Cardiac muscle cell (in vitro differentiated cells and primary cell): ENCODE results near the gene CERS5. TPM values are rescaled to one million over a fixed set of nuclear protein-coding genes. Genes with fewer than 3 reads are reported as not detected.
A peak's percentile ranks its signal among the peaks of the same experiment; 100 is the strongest.

Source experiments
- DNase-seq, 2 donors: peaks; one replicate each; pipeline versions ENCODE4 v3.0.0 to v3.0.0-alpha.2; 2010 to 2017; ENCODE audit warnings: low read depth in 1 of 2, low spot score in 1 of 2
- H3K27ac ChIP-seq: fragments of 200-600 bp; sonication (generic); 2 replicates; pipeline ENCODE4 v1.5.1; 2016
- H3K27me3 ChIP-seq: fragments of 200-600 bp; sonication (generic); 2 replicates; pipeline ENCODE4 v1.6.0; 2016; ENCODE audit warnings: control low read depth
- H3K36me3 ChIP-seq: fragments of 200-600 bp; sonication (generic); 2 replicates; pipeline ENCODE4 v1.5.1; 2016; ENCODE audit warnings: control low read depth
- H3K4me1 ChIP-seq: fragments of 200-600 bp; sonication (generic); 2 replicates; pipeline ENCODE4 v1.8.1; 2017; ENCODE audit warnings: low read depth, mild to moderate bottlenecking, mixed run types
- H3K4me3 ChIP-seq: fragments of 200-600 bp; sonication (generic); 2 replicates; pipeline ENCODE4 v1.5.1; 2016; ENCODE audit warnings: mild to moderate bottlenecking
- H3K9me3 ChIP-seq: fragments of 200-600 bp; sonication (generic); 2 replicates; pipeline ENCODE4 v1.5.1; 2017; ENCODE audit warnings: low read depth, mild to moderate bottlenecking, control low read depth
- CTCF ChIP-seq: IDR thresholded peaks from 2 replicates; pipeline ENCODE4 v1.5.1; 2012; ENCODE audit warnings: low read depth, mild to moderate bottlenecking, low read length
- polyA plus RNA-seq: library from polyadenylated mRNA; unstranded; fragments of >200 nt; fragmentation: Nextera tagmentation; extraction: Ambion mirVana; gene quantifications from 2 replicates; pipeline ENCODE4 v1.2.1, GENCODE V29; 2016
- total RNA-seq: library from RNA; depleted of rRNA; stranded (reverse); fragments of >200 nt; gene quantifications from 2 replicates; pipeline ENCODE4 v1.2.3, GENCODE V29; 2016

Gene CERS5
- total and polyA plus RNA-seq, 2 experiments from 2014 or later: 78.4 to 107 TPM

DNA sequence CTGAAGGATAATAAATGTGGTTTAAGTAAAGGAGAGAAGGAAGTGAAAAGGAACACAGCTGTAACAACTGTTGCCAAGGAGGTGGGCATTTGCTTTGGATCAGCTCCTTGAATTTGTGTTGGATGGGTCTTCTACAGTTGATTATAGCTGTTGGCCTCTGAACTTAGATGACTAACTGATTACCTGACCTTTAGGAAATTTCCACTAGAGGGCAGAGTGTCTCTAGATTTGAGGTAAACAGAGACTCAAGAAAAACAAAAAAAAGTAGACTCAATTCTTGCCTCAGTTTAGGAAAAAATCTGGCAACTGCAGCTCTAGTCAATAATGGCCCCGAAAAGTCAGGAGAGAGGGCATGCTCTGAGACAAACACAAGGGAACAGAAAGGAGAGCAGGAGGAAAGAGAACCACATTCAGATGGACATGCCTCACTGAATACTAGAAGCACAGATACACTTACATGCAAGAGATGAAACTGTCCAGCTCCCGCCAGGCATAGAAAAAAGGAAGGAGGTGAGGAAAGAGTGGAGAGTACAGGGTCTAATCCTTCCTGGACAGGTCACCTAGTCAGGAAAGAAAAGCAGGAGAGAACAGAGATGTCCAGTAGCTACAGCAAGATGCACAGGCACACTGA, 34.5 kb downstream of the CERS5 start:
- H3K4me3 ChIP-seq: no peak overlapping the region
- H3K27me3 ChIP-seq: no peaks in the 10 kb centered on the region
- TF ChIP-seq CTCF: peak; percentile 61
- peaks cover 2% of the 10 kb centered on the region for H3K4me1 ChIP-seq
- no peaks in the 10 kb centered on the region for H3K9me3 ChIP-seq
- peak; percentile 28 to 71 for DNase-seq
- H3K27ac ChIP-seq: no peak overlapping the region
- peaks cover 47% of the 10 kb centered on the region for H3K36me3 ChIP-seq

DNA sequence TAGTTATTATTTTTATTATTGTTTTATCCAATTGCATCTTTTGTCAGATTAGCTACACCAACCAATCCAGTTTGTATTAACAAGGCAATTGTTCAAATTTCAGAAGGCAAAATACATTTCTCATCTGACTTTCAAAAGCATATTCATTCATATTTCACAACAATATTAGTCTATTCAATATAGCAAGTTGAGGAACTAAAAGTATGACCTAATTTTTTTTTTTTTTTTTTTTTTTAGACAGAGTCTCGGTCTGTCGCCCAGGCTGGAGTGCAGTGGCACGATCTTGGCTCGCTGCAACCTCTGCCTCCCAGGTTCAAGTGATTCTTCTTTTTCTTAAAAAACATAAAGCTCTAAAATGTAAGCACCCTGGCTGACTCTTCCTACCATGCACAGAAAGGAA, 37.9 kb downstream of the CERS5 start:
- H3K4me3 ChIP-seq: no peak overlapping the region
- H3K4me1 ChIP-seq: peaks cover 5% of the 10 kb centered on the region
- no peaks in the 10 kb centered on the region for H3K27me3 ChIP-seq
- no peak for TF ChIP-seq CTCF
- no peaks in the 10 kb centered on the region for H3K9me3 ChIP-seq
- H3K27ac ChIP-seq: no peak overlapping the region
- DNase-seq: no peak
- H3K36me3 ChIP-seq: peaks cover 29% of the 10 kb centered on the region

DNA sequence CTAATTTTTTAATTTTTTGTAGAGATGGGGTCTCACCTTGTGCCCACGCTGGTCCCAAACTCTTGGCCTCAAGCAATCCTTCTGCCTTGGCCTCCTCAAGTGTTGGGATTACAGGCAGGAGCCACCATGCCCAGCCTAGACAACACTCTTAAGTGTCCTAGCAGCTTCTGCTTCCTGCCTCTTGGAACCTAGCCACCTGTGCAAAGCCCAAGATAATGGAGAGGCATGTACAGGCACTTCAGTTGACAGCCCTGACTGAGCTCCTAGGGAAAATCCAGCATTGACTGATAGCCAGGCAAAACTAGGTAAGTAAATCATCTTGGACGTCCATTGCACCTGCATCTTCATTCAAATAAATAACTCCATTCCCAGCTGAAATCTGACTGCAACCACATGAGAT, 39.6 kb downstream of the CERS5 start:
- no peaks in the 10 kb centered on the region for H3K9me3 ChIP-seq
- no peak overlapping the region for H3K4me3 ChIP-seq
- H3K4me1 ChIP-seq: peaks cover 5% of the 10 kb centered on the region
- H3K27me3 ChIP-seq: no peaks in the 10 kb centered on the region
- peak overlapping the region; percentile 34 for H3K27ac ChIP-seq
- no peak for TF ChIP-seq CTCF
- no peak for DNase-seq
- H3K36me3 ChIP-seq: peaks cover 25% of the 10 kb centered on the region

- Histone ChIP-seq H3K4me3 (no peak overlapping the region), H3K4me1 (peaks cover 5% of the 10 kb centered on the region), H3K27ac (no peak overlapping the region), H3K36me3 (peaks cover 5% of the 10 kb centered on the region), H3K27me3 (no peaks in the 10 kb centered on the region), H3K9me3 (no peaks in the 10 kb centered on the region)
- DNase-seq: no peak
- TF ChIP-seq CTCF: no peak
These were observed 44.0 kb downstream of the CERS5 start for GRCh38 chr12:50123203-50123602.

DNA sequence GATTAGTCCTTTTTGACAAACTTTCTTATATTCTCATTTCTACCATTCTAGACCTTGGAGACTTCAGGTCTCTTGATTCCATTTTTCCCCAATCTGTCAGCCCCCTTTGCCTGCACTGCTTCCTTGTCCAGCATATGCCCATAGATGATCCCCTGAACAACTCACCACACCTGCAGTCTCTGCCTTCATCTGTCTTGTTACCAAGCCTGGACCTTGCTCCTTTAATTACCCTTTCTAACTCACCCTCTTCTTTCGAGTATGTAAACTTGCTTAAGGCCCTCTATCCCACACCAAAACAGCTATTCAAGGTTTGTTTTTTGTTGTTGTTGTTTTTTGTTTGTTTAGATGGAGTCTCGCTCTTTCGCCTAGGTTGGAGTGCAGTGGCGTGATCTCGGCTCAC, 45.5 kb downstream of the CERS5 start:
- peaks cover 7% of the 10 kb centered on the region for H3K4me1 ChIP-seq
- no peak overlapping the region for H3K27ac ChIP-seq
- DNase-seq: no peak
- no peak overlapping the region for H3K4me3 ChIP-seq
- H3K9me3 ChIP-seq: no peaks in the 10 kb centered on the region
- H3K27me3 ChIP-seq: no peaks in the 10 kb centered on the region
- no peaks in the 10 kb centered on the region for H3K36me3 ChIP-seq
- TF ChIP-seq CTCF: no peak
